ENCODE measurements around the gene NUDT1. TPM values are rescaled to one million over a fixed set of nuclear protein-coding genes. Genes with fewer than 3 reads are reported as not detected.

Gene NUDT1
- total and polyA plus RNA-seq, 2 experiments from 2014 or later, result 47.7 to 61.0 TPM

- Histone ChIP-seq H3K4me3 (no peak overlapping the region), H3K36me3 (ENCODE audit: low read depth) (no peaks in the 10 kb centered on the region), H2AFZ (no peak overlapping the region), H3K9me2 (ENCODE audit: insufficient read depth) (no peaks in the 10 kb centered on the region), H3K27ac (no peak overlapping the region), H3K9ac (no peak overlapping the region), H3K27me3 (replicated peaks; ENCODE audit: insufficient read depth) (no peaks in the 10 kb centered on the region), H3K79me2 (ENCODE audit: insufficient read depth) (peaks cover 24% of the 10 kb centered on the region), H3K9me3 (ENCODE audit: low read depth) (no peaks in the 10 kb centered on the region), H3K4me1 (ENCODE audit: insufficient read depth) (peaks cover 20% of the 10 kb centered on the region), H3F3A (ENCODE audit: insufficient read depth) (peaks cover 12% of the 10 kb centered on the region), H3K4me2 (ENCODE audit: unreplicated experiment) (no peak overlapping the region), H4K20me1 (ENCODE audit: insufficient read depth) (no peaks in the 10 kb centered on the region)
- DNase-seq, result no peak
- 83 to 84% methylated on average over 24 to 25 of the region's 25 CpGs for WGBS, 2 experiments (ENCODE audit: low coverage in 1 of 2, low lambda C conversion rate in 2 of 2, missing lambda C conversion rate in 2 of 2)
- TF ChIP-seq EZH2phosphoT487 (IDR thresholded peaks at IDR 0.05; ENCODE audit: insufficient read depth, low read depth) (no peak), EZH2 (IDR thresholded peaks at IDR 0.05; ENCODE audit: insufficient read depth, poor library complexity, severe bottlenecking) (no peak)
- in situ Hi-C loops (cut with MboI), result loop anchor here (10.0 kb wide), 1 partner anchor 100 kb away; no protein-coding TSS in a partner anchor
Observed at GRCh38 chr7:2244404-2244995, 2.5 kb downstream of the NUDT1 start.

- Histone ChIP-seq H3K9ac (no peak overlapping the region), H3K27me3 (replicated peaks; ENCODE audit: insufficient read depth) (no peaks in the 10 kb centered on the region), H3K9me2 (ENCODE audit: insufficient read depth) (no peaks in the 10 kb centered on the region), H3K4me2 (ENCODE audit: unreplicated experiment) (no peak overlapping the region), H3F3A (ENCODE audit: insufficient read depth) (peaks cover 25% of the 10 kb centered on the region), H2AFZ (no peak overlapping the region), H3K36me3 (ENCODE audit: low read depth) (no peaks in the 10 kb centered on the region), H3K4me1 (ENCODE audit: insufficient read depth) (peaks cover 27% of the 10 kb centered on the region), H3K27ac (no peak overlapping the region), H4K20me1 (ENCODE audit: insufficient read depth) (no peaks in the 10 kb centered on the region), H3K9me3 (ENCODE audit: low read depth) (no peaks in the 10 kb centered on the region), H3K4me3 (no peak overlapping the region), H3K79me2 (ENCODE audit: insufficient read depth) (peaks cover 13% of the 10 kb centered on the region)
- TF ChIP-seq EZH2 (IDR thresholded peaks at IDR 0.05; ENCODE audit: insufficient read depth, poor library complexity, severe bottlenecking) (no peak), EZH2phosphoT487 (IDR thresholded peaks at IDR 0.05; ENCODE audit: insufficient read depth, low read depth) (no peak)
- no peak for DNase-seq
- in situ Hi-C loops (cut with MboI), result loop anchor here (10.0 kb wide), 1 partner anchor 99 kb away; no protein-coding TSS in a partner anchor
- WGBS, 2 experiments (ENCODE audit: low coverage in 1 of 2, low lambda C conversion rate in 2 of 2, missing lambda C conversion rate in 2 of 2), result 92 to 93% methylated on average over 21 to 22 of the region's 22 CpGs
Observed at GRCh38 chr7:2245883-2246675, 4.1 kb downstream of the NUDT1 start.

DNA sequence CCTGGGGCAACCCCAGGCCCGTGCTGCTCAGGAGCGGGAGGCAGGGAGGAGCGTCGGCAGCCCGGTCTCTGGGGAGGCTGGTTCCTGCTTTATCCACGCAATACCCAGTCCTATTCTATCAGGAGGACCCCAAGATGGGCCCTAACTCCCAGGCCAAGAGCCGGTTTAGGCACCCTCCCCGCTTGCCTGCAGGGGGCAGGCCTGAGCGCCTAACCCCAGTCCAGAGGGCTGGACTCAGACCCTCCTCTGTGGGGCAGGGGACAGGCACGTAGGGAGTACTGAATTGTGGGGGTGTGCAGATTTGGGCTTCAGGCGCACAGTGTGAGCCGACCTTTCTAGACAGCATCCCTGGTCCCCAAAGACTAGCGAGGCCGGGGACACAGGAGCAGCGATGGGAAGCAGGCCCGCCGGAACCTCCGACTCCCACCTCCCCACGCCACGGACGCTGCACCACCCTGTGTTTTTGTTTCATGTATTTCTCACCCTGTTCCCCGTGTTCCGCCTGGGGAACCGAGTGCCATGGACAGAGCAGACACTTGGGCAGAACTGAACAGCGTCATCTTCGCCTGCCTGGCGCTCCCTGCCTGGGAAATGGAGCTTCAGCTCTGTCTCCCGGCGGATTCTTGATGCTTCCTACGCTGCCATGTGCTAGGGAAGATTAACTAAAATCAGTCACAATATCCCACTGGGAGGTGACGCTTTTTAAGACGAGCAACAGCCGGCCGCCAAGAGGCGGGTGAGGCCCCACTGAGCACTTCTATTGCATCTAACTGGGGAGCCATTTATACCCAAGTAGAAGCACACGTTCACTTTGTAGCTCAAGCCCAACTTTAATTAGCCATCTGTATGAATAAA is 5.3 kb downstream of the NUDT1 start:
- Histone ChIP-seq H3K4me3 (peak overlapping the region; percentile 20), H3K9ac (peak overlapping the region; percentile 92), H3K9me3 (ENCODE audit: low read depth) (no peaks in the 10 kb centered on the region), H3K27me3 (replicated peaks; ENCODE audit: insufficient read depth) (no peaks in the 10 kb centered on the region), H3K9me2 (ENCODE audit: insufficient read depth) (no peaks in the 10 kb centered on the region), H3F3A (ENCODE audit: insufficient read depth) (peaks cover 25% of the 10 kb centered on the region), H2AFZ (peak overlapping the region; percentile 79), H4K20me1 (ENCODE audit: insufficient read depth) (no peaks in the 10 kb centered on the region), H3K4me2 (ENCODE audit: unreplicated experiment) (peak overlapping the region; percentile 75), H3K4me1 (ENCODE audit: insufficient read depth) (peaks cover 27% of the 10 kb centered on the region), H3K27ac (peak overlapping the region; percentile 99), H3K36me3 (ENCODE audit: low read depth) (no peaks in the 10 kb centered on the region), H3K79me2 (ENCODE audit: insufficient read depth) (0 out of 2 replicates have a peak, but pooled peaks cover 10% of the 10 kb centered on the region)
- peak; percentile 62 for DNase-seq
- 23 to 27% methylated on average over 35 to 36 of the region's 36 CpGs for WGBS, 2 experiments (ENCODE audit: low coverage in 1 of 2, low lambda C conversion rate in 2 of 2, missing lambda C conversion rate in 2 of 2)
- in situ Hi-C loops (cut with MboI), result loop anchor here (10.0 kb wide), 1 partner anchor 97 kb away; no protein-coding TSS in a partner anchor
- TF ChIP-seq EZH2 (IDR thresholded peaks at IDR 0.05; ENCODE audit: insufficient read depth, poor library complexity, severe bottlenecking) (no peak), EZH2phosphoT487 (IDR thresholded peaks at IDR 0.05; ENCODE audit: insufficient read depth, low read depth) (no peak)
